Measurements from ENCODE around the gene FYN.

FYN gene

DNA sequence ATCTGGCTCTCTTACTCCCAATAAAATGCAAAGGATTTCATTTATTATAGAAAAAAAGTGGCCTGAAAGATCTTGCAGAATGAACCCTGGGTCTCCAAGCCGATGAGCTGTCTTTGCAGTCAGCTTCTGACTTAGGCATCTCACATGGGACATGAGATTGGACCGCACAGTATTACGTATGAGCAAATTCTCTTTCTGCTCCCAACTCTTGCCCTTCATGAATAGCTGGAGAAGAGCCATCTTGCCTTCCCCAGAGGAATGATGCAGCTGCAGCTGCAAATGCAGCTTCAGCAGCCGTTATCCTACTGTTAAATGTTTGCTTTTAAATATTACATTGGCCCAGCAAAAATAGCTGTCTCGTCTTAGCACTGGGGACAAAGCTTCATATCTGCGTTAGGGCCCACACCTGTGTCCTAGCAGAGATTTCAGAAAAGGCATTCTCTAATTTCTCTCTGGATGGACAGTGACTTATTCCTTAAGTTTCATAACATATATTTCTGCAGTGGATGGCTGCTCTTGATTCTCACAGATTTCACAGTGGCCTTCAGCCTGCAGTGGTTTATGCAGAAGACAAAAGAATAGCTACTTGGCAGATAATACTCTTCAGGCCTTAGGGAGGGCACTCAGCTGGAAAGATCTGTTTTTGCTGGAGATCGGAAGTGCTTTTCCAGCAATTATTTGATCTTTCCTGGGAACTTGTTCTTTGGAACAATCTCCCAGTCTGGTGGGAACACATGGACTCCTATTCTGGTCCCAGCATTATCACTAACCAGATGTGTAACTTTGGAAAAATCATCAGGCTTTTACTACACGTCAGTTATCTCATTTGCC, 129.2 kb downstream of the FYN start:
- no peak for DNase-seq

GRCh38 chr6:111743360-111743759, 129.9 kb downstream of the FYN start:
- no peak for DNase-seq

- DNase-seq = no peak
Observed at GRCh38 chr6:111741177-111741952, 131.9 kb downstream of the FYN start.

DNA sequence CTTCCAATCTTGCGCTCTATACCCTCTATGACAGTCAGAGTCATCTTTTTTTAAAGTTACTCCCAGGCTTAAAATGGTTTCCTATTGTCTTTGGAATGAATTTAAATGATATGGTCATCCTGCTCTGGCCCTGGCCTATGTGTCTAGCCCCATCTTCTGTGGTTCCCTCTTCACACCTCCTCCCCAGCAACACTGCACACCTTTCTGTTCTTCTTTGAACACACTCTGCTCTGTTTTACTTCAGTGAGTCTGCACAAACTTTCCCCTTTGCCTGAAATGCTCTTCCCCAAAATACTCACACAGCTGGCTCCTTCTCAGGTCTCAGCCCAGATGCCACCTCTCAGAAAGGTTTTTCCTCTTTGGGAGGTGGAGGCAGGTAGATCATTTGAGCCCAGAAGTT, 132.7 kb downstream of the FYN start:
- no peak for DNase-seq

DNA sequence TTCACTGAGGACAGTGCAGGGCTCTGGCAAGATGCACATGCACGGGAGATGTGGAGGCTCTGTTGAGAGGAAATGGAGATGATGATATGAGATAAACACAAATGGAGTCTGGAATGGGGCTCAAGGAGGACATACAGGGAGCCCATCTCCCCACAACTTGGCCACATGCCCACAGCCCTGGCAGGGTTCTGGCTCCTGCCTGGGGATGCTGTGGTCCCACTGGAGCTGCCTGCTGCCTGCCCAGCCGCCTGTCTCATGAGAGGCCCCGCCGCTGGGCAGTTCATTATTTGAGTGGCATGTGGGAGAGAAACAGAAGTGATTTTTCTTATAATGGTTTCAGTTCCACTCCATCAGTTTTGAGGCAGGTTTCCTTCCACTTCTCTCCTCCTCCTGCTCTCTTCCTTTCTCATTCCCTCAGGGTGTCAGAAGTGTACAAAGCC, 134.0 kb downstream of the FYN start:
- no peak for DNase-seq

DNA sequence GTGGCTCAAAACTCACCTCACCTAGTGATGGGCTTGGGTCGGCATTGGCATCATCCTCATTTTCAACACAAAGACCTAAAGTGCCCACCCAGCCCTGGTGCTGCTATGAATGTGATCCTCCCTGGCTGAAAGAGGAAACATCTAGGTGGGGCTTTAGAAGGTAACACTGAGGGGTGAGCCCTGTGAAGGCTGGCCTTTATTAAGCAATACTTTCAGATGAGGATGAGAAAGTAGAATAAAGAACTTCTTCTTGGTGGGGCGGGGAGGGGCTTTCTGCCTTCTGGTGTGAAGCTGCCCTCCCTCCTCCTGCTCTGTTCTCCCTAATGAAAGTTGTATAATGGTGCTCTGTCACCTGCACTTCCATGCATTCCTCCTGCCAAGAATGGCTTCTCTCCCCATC, 134.6 kb downstream of the FYN start:
- no peak for DNase-seq

- no peak for DNase-seq
Observed at GRCh38 chr6:111738156-111738555, 135.1 kb downstream of the FYN start.

DNA sequence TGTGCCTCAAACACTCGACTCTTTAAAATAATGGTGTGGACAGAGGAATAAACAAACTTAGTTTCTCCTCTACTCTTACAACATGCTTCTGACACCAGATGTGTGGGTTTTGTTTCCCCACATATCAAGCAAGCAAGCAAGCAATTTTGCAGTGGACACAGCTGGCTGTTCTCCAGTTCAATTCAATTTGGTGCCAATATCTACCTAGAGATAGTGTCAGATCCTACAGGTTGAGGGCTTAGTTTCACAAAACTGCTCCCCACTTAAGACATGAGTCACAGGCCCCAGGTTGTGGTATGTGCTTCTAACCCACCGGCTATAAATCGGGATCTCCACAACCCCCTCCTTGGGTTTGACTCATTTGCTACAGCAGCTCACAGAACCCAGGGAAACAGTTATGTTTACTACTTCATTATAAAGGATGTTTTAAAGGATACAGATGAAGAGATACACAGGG, 136.2 kb downstream of the FYN start:
- DNase-seq = no peak

- no peak for DNase-seq
Observed at GRCh38 chr6:111736005-111736608, 137.1 kb downstream of the FYN start.

- DNase-seq = no peak
Observed at GRCh38 chr6:111734068-111735061, 138.9 kb downstream of the FYN start.

DNA sequence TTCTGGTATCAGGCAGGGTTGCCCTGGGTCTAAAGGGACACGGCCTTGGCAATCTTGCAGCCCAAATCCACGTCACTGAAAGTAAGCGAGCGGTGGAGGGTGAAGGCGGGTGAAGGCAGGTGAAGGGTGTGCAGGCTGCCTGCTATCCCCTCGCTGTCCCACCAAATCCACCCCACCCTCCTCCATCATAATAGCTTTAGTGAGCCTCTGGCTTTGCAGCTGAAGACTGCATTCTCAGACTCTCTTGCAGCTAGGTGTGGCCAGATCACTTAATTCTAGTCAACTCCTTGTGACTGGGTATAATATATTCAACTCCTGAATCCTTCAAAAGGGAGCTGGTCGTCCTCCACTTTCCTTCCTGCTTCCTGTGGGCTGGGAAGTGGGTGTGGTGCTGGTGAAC, 140.9 kb downstream of the FYN start:
- no peak for DNase-seq

DNA sequence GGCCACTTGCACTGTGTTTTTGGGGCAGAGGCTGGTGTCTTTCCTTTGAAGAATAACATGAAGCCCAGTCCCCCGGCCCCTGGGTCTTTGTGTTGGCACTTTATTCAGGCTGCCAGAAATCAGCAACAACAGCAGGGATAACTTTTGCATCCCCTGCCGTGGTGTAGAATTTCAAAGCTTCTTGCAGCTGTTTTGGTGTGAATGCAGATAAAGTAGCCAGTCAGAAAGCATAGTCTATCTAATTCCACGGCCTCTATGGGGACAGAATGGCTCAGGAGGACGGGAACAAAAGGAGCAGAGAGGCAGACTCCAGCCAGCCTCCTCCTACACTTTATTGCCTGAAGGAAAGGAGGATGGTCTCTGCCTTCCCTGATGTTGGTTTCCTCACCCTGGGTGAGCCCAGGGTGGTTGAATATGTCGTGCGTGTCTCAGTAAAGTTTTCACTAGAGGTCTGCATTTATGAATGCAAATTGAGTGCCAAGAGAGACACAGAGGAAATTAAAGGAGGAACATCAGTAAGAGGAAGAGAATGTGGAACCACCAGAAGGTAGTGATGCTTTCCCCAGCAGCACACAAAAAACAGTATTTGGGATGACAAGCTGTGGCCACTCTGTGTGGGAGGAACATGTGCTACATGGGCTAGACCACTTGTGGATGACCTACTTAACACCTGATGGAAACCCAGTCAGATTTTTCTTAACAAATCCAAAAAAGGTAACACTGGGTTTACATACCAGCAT, 141.6 kb downstream of the FYN start:
- DNase-seq = no peak

- DNase-seq = no peak
Observed at GRCh38 chr6:111730864-111731263, 142.4 kb downstream of the FYN start.

GRCh38 chr6:111727802-111728201, 145.4 kb downstream of the FYN start:
- no peak for DNase-seq

DNA sequence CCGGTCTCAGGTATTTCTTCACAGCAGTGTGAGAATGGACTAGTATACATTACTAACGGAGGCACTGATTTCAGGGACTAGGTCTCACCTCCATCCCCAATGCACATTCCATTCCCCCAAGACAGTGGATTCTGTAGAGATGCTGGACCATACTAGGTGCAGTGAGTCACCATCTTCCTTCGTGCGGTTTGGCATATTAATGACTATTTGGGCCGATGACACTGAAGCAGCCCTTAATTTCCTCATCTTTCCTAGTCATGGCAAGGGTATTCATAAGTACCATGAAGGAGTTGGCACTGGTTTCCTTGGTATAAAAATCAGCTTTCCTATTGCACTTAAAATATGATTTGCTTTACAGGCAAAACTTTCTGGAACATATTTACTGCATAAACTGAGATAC, 146.2 kb downstream of the FYN start:
- no peak for DNase-seq

- no peak for DNase-seq
Observed at GRCh38 chr6:111725446-111726112, 147.7 kb downstream of the FYN start.

- no peak for DNase-seq
Observed at GRCh38 chr6:111724505-111724904, 148.7 kb downstream of the FYN start.

DNA sequence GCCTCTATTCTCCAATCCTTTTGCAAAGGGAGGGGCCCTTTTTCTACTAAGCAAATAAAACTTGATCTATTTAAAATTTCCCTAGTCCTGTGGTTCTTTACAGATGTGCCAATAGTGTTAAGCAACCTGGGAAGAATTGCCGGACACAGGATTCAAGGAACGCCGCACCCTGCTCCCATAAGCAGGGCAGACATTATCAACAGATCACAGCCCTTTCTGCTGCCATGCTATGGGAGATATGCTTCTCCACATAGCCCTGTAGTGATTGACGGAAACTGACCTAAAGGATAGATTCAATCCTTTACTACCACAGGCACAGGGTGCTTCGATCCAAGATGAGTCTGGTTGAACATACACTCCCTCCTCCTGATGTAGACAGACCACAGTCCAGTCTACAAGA, 149.2 kb downstream of the FYN start:
- no peak for DNase-seq

DNA sequence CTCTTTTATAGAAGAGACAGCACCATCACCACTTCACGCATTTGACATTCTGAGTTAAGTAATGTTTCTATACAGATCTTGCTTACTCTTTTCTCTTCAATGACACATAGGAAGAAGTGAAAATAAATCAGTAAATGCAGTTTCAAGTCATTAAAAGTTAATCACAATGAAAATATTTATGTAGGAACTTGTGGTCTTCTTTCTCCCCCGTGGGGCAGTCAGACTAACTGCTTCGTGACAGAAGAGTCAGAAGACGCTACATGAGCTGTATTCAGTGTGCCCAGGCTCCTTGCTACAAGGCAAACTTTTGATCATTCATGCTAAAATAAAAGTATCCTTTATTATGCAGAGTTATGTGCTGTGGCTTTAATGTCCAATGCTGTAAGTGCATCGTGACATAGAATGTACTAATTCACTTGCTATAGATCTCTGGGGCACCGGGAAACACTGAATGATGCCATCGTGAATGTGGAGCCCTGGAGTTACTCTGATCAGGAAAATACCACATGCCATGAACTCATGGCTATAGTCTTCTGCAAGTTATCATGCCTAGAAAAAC, 149.8 kb downstream of the FYN start:
- DNase-seq = no peak

DNA sequence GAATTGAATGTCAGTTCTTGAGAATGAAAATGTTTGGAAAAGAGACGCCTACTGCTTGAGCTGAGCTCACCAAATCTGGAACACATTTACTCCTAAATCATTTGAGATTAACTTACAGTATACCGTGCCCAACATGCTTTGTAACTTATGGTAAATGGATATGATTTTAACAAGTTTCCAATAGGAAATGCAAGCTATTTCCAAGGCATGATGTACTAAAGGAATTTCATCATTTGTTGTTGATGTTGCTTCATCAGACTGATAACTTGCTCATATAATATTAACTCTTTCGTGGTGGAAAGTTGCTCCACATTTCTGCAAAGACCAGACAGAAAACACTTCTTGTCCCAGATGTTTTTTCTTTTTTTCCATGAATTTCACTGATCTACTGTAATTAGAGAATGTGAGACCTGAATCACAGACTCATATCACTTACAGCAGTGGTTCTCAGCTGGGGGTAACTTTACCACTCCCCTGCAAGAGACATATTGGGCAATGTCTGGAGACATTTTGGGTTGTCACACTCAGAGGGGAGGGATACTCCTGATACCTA, 151.0 kb downstream of the FYN start:
- no peak for DNase-seq

GRCh38 chr6:111721753-111722154, 151.5 kb downstream of the FYN start:
- DNase-seq = no peak
